H9 (cell line): Measurements from ENCODE around the gene ZNF79. TPM values are rescaled to one million over a fixed set of nuclear protein-coding genes. Genes with fewer than 3 reads are reported as not detected.

Source experiments
- DNase-seq: peaks from one replicate; pipeline ENCODE4 v3.0.0-alpha.2; 2017
- H2AFZ ChIP-seq: one replicate; pipeline ENCODE4 v1.6.1; 2013; ENCODE audit warnings: mild to moderate bottlenecking, low read length, control low read depth, moderate library complexity
- H2AK5ac ChIP-seq: 2 replicates; pipeline ENCODE4 v1.6.1; 2013; ENCODE audit warnings: low read length, control low read depth, mixed read lengths; ENCODE audit not compliant: insufficient read length
- H2BK120ac ChIP-seq: one replicate; pipeline ENCODE4 v1.6.1; 2013; ENCODE audit warnings: low read depth, mild to moderate bottlenecking, low read length, control low read depth, inconsistent platforms; ENCODE audit not compliant: poor library complexity, severe bottlenecking
- H2BK12ac ChIP-seq: 2 replicates; pipeline ENCODE4 v1.6.1; 2013; ENCODE audit warnings: low read length, control low read depth, mixed read lengths, low read depth; ENCODE audit not compliant: insufficient read length
- H2BK15ac ChIP-seq: 2 replicates; pipeline ENCODE4 v1.6.1; 2013; ENCODE audit warnings: low read depth, low read length, control low read depth
- H2BK20ac ChIP-seq: one replicate; pipeline ENCODE4 v1.6.1; 2013; ENCODE audit warnings: low read depth, mild to moderate bottlenecking, low read length, control low read depth, inconsistent platforms; ENCODE audit not compliant: poor library complexity, severe bottlenecking
- H2BK5ac ChIP-seq: 2 replicates; pipeline ENCODE4 v1.6.1; 2013; ENCODE audit warnings: low read length, control low read depth, mixed read lengths; ENCODE audit not compliant: insufficient read length
- H3K14ac ChIP-seq: 2 replicates; pipeline ENCODE4 v1.6.1; 2013; ENCODE audit warnings: low read length, control low read depth; ENCODE audit not compliant: insufficient read depth
- H3K18ac ChIP-seq: 2 replicates; pipeline ENCODE4 v1.6.1; 2013; ENCODE audit warnings: low read depth, mild to moderate bottlenecking, mixed read lengths, low read length, control low read depth; ENCODE audit not compliant: insufficient read length
- H3K23ac ChIP-seq: 2 replicates; pipeline ENCODE4 v1.6.1; 2013; ENCODE audit warnings: low read length, control low read depth, mixed read lengths, low read depth; ENCODE audit not compliant: insufficient read length
- H3K23me2 ChIP-seq: 2 replicates; pipeline ENCODE4 v1.6.1; 2013; ENCODE audit warnings: low read depth, mild to moderate bottlenecking, mixed read lengths, low read length, control low read depth; ENCODE audit not compliant: insufficient read length, poor library complexity, severe bottlenecking
- H3K27ac ChIP-seq: 2 replicates; pipeline ENCODE4 v1.5.1; 2013; ENCODE audit warnings: low read length, control low read depth, mixed read lengths, low read depth; ENCODE audit not compliant: insufficient read length
- H3K27me3 ChIP-seq: 2 replicates; pipeline ENCODE4 v1.6.1; 2013; ENCODE audit warnings: low read length, control low read depth, inconsistent platforms; ENCODE audit not compliant: insufficient read depth
- H3K4ac ChIP-seq: 2 replicates; pipeline ENCODE4 v1.6.1; 2013; ENCODE audit warnings: low read depth, mild to moderate bottlenecking, control low read depth, inconsistent platforms, low read length, moderate library complexity
- H3K4me1 ChIP-seq: 2 replicates; pipeline ENCODE4 v1.6.1; 2013; ENCODE audit warnings: low read length, control low read depth, inconsistent platforms; ENCODE audit not compliant: insufficient read depth
- H3K4me2 ChIP-seq: 2 replicates; pipeline ENCODE4 v1.6.1; 2013; ENCODE audit warnings: low read length, control low read depth, mixed read lengths; ENCODE audit not compliant: insufficient read length, insufficient read depth
- H3K56ac ChIP-seq: 2 replicates; pipeline ENCODE4 v1.6.1; 2013; ENCODE audit warnings: low read depth, mild to moderate bottlenecking, mixed read lengths, low read length, control low read depth; ENCODE audit not compliant: insufficient read length
- H3K79me1 ChIP-seq: 2 replicates; pipeline ENCODE4 v1.6.1; 2013; ENCODE audit warnings: low read depth, mild to moderate bottlenecking, moderate library complexity, low read length, control low read depth, inconsistent platforms; ENCODE audit not compliant: insufficient read depth, poor library complexity, severe bottlenecking
- H3K79me2 ChIP-seq: 2 replicates; pipeline ENCODE4 v1.6.1; 2013; ENCODE audit warnings: low read length, control low read depth, inconsistent platforms; ENCODE audit not compliant: insufficient read depth
- H3K9ac ChIP-seq: 2 replicates; pipeline ENCODE4 v1.6.1; 2013; ENCODE audit warnings: low read length, control low read depth, mixed read lengths; ENCODE audit not compliant: insufficient read length; ENCODE audit errors: extremely low read depth
- H3K9me3 ChIP-seq: one replicate; pipeline ENCODE4 v1.6.1; 2013; ENCODE audit warnings: low read depth, low read length, inconsistent platforms; ENCODE audit not compliant: control insufficient read depth
- H3T11ph ChIP-seq: one replicate; pipeline ENCODE4 v1.6.1; 2013; ENCODE audit warnings: mild to moderate bottlenecking, low read length, control low read depth, inconsistent platforms
- H4K20me1 ChIP-seq: one replicate; pipeline ENCODE4 v1.6.1; 2013; ENCODE audit not compliant: control insufficient read depth, insufficient read length, insufficient read depth
- H4K5ac ChIP-seq: 2 replicates; pipeline ENCODE4 v1.6.1; 2013; ENCODE audit warnings: low read depth, mild to moderate bottlenecking, mixed read lengths, low read length, control low read depth; ENCODE audit not compliant: insufficient read length
- H4K8ac ChIP-seq: replicated peaks from 2 replicates; pipeline ENCODE4 v1.6.1; 2013; ENCODE audit warnings: low read length, control low read depth, mixed read lengths, low read depth; ENCODE audit not compliant: insufficient read length
- H4K91ac ChIP-seq: 2 replicates; pipeline ENCODE4 v1.6.1; 2013; ENCODE audit warnings: low read depth, mild to moderate bottlenecking, moderate library complexity, mixed read lengths, low read length, control low read depth; ENCODE audit not compliant: insufficient read length
- H3K27ac Mint-ChIP-seq, 3 experiments: 2 replicates in 2 of 3; 3 replicates in 1 of 3; pipeline ENCODE4 v1.8.0; 2020 to 2021; ENCODE audit warnings: mixed read lengths in 3 of 3, mild to moderate bottlenecking in 1 of 3, moderate library complexity in 1 of 3
- H3K27me3 Mint-ChIP-seq: 2 replicates; pipeline ENCODE4 v1.8.0; 2021; ENCODE audit warnings: low read depth, mild to moderate bottlenecking, moderate library complexity, mixed read lengths
- H3K36me3 Mint-ChIP-seq, 3 experiments: 2 replicates in 2 of 3; 3 replicates in 1 of 3; pipeline ENCODE4 v1.8.0; 2020 to 2021; ENCODE audit warnings: low read depth in 3 of 3, mixed read lengths in 3 of 3; ENCODE audit not compliant: insufficient read depth in 1 of 3
- H3K4me1 Mint-ChIP-seq, 2 experiments: 2 replicates each; pipeline ENCODE4 v1.8.0; 2020; ENCODE audit warnings: mixed read lengths in 2 of 2
- H3K4me3 Mint-ChIP-seq, 2 experiments: 2 replicates in 1 of 2; 3 replicates in 1 of 2; pipeline ENCODE4 v1.8.0; 2020 to 2021; ENCODE audit warnings: mild to moderate bottlenecking in 2 of 2, mixed read lengths in 2 of 2, moderate library complexity in 1 of 2
- H3K9me3 Mint-ChIP-seq, 2 experiments: 2 replicates in 1 of 2; 3 replicates in 1 of 2; pipeline ENCODE4 v1.8.0; 2020; ENCODE audit warnings: mild to moderate bottlenecking in 2 of 2, mixed read lengths in 2 of 2, moderate library complexity in 1 of 2
- WGBS: extraction: QIAGEN DNeasy Blood & Tissue Kit; methylation state at CpG from one replicate; pipeline ENCODE4 v1.1.7; 2013; ENCODE audit warnings: missing lambda C conversion rate, low lambda C conversion rate, mixed read lengths; ENCODE audit not compliant: insufficient read length; ENCODE audit errors: extremely low coverage; 5-methylcytosine and 5-hydroxymethylcytosine counted together
- total RNA-seq: library from RNA; stranded (reverse); gene quantifications from 2 replicates; pipeline ENCODE4 v1.2.1, GENCODE V29; 2021
- TF ChIP-seq, protein P1 (sequence below): fragments of 200-600 bp; sonication (generic); conservative IDR thresholded peaks from 3 replicates; pipeline ENCODE4 v1.8.0; 2021; ENCODE audit warnings: antibody characterized with exemption, mild to moderate bottlenecking

The ZNF79 gene
- total RNA-seq, 1 experiment from 2014 or later = 11.5 TPM

DNA sequence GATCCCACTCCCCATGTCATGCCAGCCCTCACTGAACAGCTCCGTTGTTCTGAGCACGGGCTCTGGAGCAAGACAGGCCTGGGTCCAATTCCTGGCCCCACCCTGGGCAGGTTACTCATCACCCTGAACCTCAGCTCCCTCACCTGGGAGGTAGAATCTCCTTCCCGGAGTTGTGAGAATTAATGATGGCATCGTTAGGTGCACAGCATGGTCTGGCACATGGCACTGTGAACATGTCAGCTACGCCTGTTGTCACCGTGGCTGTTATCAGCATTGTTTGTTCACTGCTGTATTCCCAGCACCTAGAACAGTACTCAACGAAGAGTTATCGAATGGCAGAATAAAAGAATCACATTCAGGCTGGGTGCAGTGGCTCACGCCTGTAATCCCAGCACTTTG is 70.1 kb downstream of the ZNF79 start:
- no peak overlapping the region for H2AFZ ChIP-seq
- H2BK12ac ChIP-seq = no peak overlapping the region
- TF ChIP-seq, protein P1, sequence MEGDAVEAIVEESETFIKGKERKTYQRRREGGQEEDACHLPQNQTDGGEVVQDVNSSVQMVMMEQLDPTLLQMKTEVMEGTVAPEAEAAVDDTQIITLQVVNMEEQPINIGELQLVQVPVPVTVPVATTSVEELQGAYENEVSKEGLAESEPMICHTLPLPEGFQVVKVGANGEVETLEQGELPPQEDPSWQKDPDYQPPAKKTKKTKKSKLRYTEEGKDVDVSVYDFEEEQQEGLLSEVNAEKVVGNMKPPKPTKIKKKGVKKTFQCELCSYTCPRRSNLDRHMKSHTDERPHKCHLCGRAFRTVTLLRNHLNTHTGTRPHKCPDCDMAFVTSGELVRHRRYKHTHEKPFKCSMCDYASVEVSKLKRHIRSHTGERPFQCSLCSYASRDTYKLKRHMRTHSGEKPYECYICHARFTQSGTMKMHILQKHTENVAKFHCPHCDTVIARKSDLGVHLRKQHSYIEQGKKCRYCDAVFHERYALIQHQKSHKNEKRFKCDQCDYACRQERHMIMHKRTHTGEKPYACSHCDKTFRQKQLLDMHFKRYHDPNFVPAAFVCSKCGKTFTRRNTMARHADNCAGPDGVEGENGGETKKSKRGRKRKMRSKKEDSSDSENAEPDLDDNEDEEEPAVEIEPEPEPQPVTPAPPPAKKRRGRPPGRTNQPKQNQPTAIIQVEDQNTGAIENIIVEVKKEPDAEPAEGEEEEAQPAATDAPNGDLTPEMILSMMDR = no peak
- H3K4me2 ChIP-seq = no peak overlapping the region
- no peaks in the 10 kb centered on the region for H3K79me2 ChIP-seq
- Mint-ChIP-seq H3K4me3 (no peak overlapping the region), H3K27ac (peak overlapping the region in 1 of 3 experiments; percentile 36; a peak in 1 of 7 replicates), H3K4me1 (peaks cover 4 to 6% of the 10 kb centered on the region in 2 experiments), H3K36me3 (peaks cover 8 to 36% (median 27%) of the 10 kb centered on the region in 3 experiments; a peak in 6 of 7 replicates), H3K9me3 (no peaks in the 10 kb centered on the region), H3K27me3 (no peaks in the 10 kb centered on the region)
- H3K14ac ChIP-seq = no peak overlapping the region
- H3K27ac ChIP-seq = no peak overlapping the region
- no peak overlapping the region for H3T11ph ChIP-seq
- H2BK20ac ChIP-seq = no peak overlapping the region
- no peak overlapping the region for H3K9ac ChIP-seq
- no peak overlapping the region for H4K91ac ChIP-seq
- H3K4me1 ChIP-seq = no peaks in the 10 kb centered on the region
- no peak overlapping the region for H2BK5ac ChIP-seq
- WGBS = no CpG with 5 or more reads among the region's 9 CpGs
- no peak overlapping the region for H3K56ac ChIP-seq
- H3K18ac ChIP-seq = no peak overlapping the region
- no peak overlapping the region for H4K5ac ChIP-seq
- H3K79me1 ChIP-seq = no peaks in the 10 kb centered on the region
- H4K20me1 ChIP-seq = no peaks in the 10 kb centered on the region
- no peak for DNase-seq
- no peaks in the 10 kb centered on the region for H3K27me3 ChIP-seq
- no peak overlapping the region for H2AK5ac ChIP-seq
- no peaks in the 10 kb centered on the region for H3K23me2 ChIP-seq
- no peak overlapping the region for H2BK15ac ChIP-seq
- H2BK120ac ChIP-seq = no peak overlapping the region
- no peak overlapping the region for H3K4ac ChIP-seq
- H3K9me3 ChIP-seq = no peaks in the 10 kb centered on the region
- H4K8ac ChIP-seq = no peak overlapping the region
- no peak overlapping the region for H3K23ac ChIP-seq

Other genes with a start within 250 kb of the ZNF79 start
- gene GARNL3, start 159.6 kb upstream of the ZNF79 start, total RNA-seq = 8.7 and 8.8 TPM in 2 replicates
- 38.3 and 38.4 TPM in 2 replicates for gene SLC2A8, start 27.2 kb upstream of the ZNF79 start, total RNA-seq
- gene RPL12, start 27.0 kb downstream of the ZNF79 start, total RNA-seq = 1,710 and 1,711 TPM in 2 replicates
- gene LRSAM1, start 27.1 kb downstream of the ZNF79 start, total RNA-seq = 15.0 and 16.2 TPM in 2 replicates
- gene STXBP1, start 187.9 kb downstream of the ZNF79 start, total RNA-seq = 22.1 and 22.3 TPM in 2 replicates